GM21515 (cell line): ENCODE measurements around the gene LRMDA.

ENCODE experiments used
- ATAC-seq: cut with Tn5 transposase; IDR thresholded peaks from one replicate; pipeline ENCODE4 v1.9.1; 2021; ENCODE audit not compliant: unreplicated experiment

LRMDA gene

GRCh38 chr10:75654772-75655171 lies 223.3 kb downstream of the LRMDA start:
- ATAC-seq = no peak

- ATAC-seq = no peak
These were observed 224.5 kb downstream of the LRMDA start for GRCh38 chr10:75655791-75656451.

DNA sequence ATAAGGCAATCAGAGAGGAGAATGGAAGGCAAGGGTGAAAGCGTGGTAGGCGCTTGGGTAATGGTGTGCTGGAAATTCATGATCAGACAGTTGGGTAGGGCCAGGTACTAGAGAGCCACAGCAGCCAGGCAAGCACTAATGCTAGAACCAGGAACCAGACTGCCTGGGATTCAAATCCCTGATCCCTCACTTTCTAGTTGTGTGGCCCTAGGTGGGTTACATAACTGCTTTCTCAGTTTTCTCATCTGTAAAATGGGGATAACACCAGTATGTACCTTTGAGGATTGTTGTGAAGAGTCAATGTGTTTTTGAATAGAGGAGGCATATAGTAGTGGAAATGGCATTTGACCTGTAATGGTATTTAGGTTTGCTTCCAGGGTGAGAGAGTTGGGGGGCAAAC lies 225.9 kb downstream of the LRMDA start:
- no peak for ATAC-seq

DNA sequence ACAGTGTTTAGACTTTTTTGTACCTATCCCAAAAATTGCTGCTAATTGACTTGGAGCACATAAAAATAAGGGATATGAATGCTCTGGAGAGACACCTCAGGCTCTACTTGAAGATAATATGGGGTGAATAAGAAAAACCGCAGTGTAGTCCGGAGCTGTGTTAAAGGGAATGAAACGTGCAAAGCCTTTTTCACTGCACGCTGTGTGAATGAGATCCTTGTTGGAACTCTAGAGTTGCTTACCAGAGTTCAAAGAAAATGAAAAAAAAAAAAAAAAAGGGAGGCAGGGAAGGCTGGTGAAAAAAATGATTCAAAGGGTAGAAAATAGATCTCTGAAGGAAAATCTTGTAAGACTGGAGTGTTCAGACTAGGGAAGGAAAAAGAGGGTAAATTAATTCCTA lies 226.6 kb downstream of the LRMDA start:
- ATAC-seq = no peak

GRCh38 chr10:75658496-75658895 lies 227.1 kb downstream of the LRMDA start:
- no peak for ATAC-seq

DNA sequence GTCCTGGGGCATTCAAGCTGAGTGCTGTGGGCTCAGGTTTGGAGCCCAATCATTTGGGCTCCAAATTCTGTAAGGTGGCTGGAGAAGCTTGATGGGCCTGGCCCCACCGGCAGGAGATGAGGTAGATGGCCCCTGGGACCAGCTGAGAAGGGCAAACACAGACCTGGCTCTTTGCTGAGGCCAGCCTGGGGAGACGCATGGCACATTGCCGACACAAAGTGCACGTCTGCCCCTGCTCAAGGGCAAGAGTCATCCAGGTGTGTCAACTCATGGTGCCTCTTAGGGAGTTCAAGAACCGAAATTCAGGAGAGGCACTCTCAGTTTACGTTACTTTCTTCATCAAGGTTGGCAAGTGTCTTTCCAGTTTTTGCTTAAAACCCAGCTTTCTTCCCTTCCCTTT lies 227.5 kb downstream of the LRMDA start:
- ATAC-seq = no peak

GRCh38 chr10:75660823-75661222 lies 229.4 kb downstream of the LRMDA start:
- no peak for ATAC-seq

- ATAC-seq = no peak
These were observed 231.3 kb downstream of the LRMDA start for GRCh38 chr10:75662715-75663114.

DNA sequence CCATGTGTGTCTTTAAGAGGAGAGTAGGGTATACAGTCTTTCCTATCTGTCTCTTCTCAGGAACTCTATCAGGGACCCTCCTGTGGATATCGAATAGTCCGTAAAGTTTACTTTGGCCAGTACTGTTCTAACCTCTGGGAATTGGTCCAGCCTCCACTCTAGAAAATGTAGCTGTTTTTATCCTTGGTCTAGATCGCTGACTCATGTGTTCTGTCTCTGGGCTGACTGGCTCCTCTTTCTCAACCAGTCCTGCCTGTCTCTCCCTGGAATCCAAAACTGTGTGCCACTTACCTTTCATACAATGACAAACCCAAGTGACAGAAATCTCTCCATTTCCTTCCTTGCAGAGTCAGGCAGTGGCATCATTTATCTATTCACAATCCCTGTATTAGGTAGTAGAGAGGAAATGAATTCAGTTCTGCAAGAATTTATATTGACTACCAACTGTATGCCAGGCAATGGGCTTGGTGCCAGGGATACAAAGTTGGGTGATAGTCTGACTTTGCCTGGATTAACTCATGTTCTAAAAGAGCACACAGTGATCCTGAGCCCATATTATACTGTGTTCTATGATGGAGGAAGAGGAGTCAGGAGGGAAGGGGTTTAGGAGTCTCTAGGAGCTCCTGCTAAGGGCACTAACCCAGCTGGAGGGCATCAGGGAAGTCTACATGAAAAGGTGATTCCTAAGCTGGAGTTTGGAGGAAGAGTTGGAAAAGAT lies 232.7 kb downstream of the LRMDA start:
- ATAC-seq = no peak

- ATAC-seq = no peak
These were observed 233.5 kb downstream of the LRMDA start for GRCh38 chr10:75664968-75665367.

- ATAC-seq = no peak
These were observed 234.3 kb downstream of the LRMDA start for GRCh38 chr10:75665707-75666106.

DNA sequence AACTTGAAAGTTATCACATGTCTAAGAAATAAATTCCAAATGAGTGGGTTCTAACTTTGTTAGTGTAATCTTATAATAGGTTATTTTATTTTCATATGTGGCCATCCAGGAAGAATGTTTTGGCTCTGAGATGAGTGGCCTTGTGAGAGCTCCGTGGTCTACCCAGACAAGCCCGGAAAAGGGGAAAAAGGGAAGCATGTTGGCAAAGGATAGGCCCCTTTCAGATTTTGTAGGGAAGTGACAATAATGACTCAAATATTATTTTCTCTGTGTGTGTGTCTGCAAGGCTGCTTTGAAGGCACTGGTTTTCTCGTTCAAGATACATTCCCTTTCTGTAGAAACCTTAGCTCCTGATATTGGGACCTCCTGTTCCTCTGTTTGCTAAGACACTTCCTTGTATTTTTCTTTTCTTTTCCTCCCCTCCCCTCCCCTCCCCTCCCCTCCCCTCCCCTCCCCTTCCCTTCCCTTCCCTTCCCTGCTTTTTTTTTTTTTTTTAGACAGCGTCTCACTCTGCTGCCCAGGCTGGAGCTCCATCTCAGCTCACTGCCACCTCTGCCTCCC lies 240.8 kb downstream of the LRMDA start:
- no peak for ATAC-seq

- no peak for ATAC-seq
These were observed 241.4 kb downstream of the LRMDA start for GRCh38 chr10:75672842-75673241.

GRCh38 chr10:75677541-75677940 lies 246.1 kb downstream of the LRMDA start:
- no peak for ATAC-seq

GRCh38 chr10:75678527-75678926 lies 247.1 kb downstream of the LRMDA start:
- no peak for ATAC-seq

- no peak for ATAC-seq
These were observed 248.1 kb downstream of the LRMDA start for GRCh38 chr10:75679536-75679935.

DNA sequence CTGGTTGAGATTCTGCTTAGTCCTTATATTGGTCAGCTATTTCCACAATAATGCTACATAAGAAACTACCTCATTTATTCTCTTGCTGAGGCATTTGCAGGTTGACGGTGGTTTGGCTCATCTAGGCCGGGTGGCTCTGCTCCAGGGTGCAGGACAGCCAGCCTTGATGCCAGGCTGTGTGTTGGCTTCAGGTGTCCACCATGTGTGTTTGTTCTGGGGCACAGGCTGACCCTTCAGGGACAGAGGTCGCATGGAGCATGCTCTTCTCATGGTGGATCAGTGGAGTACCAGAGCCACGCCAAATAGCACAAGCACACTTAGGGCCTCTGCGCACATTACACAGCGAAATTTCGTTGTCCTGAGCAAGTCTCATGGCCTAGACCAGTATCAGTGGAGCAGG lies 249.9 kb downstream of the LRMDA start:
- ATAC-seq = no peak

DNA sequence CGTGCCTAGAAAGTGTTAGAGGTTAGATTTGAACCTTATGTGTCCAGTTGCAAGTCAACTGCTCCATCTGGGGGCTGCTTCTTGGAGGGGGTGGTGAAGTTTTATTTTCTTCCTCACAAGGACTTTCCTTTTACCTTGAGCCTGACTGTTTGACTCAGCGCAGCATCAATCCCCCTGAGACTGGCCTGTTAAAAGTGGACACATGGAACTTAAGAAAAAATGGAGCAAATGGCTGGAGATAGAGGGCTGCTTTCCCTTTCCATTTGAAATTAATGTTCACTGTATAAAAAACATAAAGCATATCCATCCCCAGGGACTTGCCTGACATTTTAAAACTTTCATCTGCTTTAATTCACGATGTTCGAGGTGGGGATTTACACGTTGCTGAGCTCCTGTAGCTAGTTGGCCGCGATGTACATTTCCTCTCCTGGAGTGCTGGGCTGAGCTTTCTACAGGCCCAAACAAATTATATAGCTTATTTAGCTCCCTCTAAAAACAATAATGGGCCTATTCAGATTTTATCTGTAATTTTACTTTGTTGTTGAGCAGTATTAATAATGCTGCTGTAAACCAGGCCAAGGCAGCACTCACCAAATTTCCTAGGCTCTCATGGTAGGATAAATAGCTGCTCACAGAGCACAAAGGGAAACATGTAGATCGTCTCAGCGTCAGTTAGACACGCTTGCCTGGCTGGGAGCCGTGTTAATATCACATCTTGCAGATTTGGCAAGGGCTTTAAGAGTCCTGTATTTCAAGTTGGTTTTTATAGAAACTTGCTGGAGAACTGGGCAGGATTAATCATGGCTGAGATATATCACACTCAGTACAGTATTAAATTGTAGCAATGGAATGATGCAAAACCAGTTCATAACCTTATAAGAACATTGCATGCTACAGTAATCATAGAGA lies 251.5 kb downstream of the LRMDA start:
- no peak for ATAC-seq

DNA sequence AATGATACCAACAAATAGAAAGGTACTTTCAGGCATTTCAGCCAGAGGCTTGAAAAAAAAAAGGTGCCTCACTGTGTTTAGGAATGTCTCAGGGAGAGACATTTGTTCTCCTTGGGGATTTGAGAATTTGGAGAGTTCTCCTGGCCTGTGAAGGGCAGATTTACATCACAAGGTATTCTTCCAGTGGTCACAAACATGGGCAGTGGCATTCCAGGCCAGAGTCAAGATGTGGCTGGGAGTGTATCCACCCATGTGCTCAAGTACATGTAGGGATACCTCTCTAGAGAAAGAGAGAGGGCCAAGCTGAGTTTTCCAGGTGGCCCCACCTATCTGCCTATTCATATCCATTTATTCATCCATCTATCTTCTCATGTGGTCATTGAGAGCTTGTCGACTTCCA lies 253.8 kb downstream of the LRMDA start:
- no peak for ATAC-seq

DNA sequence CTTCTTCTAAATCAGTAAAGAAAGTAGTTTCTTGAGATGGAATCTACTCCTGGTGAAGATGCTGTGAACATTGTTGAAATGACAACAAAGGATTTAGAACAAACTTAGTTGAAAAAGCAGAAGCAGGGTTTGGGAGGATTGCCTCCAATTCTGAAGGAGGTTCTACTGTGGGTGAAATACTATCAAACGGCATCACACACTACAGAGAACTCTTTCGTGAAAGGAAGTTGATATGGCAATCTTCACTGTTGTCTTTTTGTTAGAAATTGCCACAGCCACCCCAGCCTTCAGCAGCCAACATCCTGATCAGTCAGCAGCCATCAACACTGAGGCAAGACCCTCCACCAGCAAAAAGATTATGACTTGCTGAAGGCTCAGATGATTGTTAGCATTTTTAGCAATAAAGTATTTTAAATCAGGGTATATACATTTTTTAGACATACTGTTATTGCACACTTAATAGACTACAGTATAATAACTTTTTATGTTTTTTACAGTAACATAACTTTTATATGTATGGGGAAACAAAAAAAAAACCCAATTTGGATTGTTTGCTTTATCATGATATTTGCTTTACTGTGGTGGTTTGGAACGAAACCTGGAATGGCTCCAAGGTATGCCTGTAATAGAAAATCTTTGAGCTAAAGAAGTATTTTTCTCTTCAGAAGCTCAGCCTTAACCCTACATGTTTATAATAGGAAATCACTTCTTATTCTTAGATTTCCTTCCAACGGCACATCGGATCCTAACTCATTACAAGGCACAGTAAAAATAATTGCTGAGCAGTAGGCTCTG lies 257.3 kb downstream of the LRMDA start:
- ATAC-seq = no peak

DNA sequence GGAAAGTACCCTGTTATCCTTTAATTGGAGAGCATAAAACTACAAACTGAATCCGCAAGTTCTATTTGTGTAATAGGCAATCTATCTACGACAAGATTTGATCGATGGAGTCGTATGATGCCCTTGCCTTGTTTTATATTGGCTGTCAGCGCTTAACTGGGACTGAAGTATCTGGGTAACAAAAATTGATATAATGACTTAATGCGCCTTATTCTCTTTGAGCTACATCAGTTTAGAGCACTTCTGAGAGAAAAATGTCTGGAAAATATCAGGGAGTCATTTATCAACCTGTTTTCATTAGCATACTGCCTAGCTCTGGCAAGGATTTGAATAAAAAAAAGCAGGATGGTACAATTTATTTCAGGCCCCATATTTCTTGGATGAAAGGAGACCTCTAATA lies 262.1 kb downstream of the LRMDA start:
- ATAC-seq = no peak
